ENCODE data around the gene MAGI2.

DNA sequence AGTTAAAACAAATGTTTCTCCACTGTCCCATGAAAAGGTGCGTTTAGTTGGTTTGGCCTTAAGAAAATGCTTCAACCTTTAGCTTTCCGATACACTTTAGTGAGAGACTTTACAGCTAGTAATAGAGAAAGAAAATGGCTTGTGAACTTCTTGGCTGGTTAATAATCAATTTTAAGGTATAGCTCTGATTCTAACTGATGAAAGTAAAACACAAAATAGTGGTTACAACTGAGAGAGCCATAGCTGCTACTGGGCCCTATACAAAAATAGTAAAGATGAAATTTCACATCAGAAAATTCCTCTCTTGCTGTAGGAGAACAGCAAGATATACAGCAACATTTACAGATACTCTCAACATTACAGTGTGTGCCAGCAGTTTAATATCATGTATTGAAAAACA is 1283.5 kb downstream of the MAGI2 start:
- TF ChIP-seq POLR2A (IDR thresholded peaks at IDR 0.05; ENCODE audit: low read length), result no peak
- TF ChIP-seq GATA1 (IDR thresholded peaks at IDR 0.05; ENCODE audit: low read depth, low read length), result no peak
